ENCODE data around the gene CPA5. TPM values are rescaled to one million over a fixed set of nuclear protein-coding genes. Genes with fewer than 3 reads are reported as not detected.
A peak's percentile ranks its signal among the peaks of the same experiment; 100 is the strongest.

CPA5 gene
- total RNA-seq, result under 1 TPM; 0.20 to 0.39 TPM
- under 1 TPM; 0.24 to 0.27 TPM for polyA plus RNA-seq (ENCODE audit: insufficient read length in 2 of 2)
- long read RNA-seq, donor 1, result 0 reads
- long read RNA-seq, donor 2, result 0 reads
- long read RNA-seq, donor 3, result 0 reads
- long read RNA-seq, donor 4, result 0 reads

DNA sequence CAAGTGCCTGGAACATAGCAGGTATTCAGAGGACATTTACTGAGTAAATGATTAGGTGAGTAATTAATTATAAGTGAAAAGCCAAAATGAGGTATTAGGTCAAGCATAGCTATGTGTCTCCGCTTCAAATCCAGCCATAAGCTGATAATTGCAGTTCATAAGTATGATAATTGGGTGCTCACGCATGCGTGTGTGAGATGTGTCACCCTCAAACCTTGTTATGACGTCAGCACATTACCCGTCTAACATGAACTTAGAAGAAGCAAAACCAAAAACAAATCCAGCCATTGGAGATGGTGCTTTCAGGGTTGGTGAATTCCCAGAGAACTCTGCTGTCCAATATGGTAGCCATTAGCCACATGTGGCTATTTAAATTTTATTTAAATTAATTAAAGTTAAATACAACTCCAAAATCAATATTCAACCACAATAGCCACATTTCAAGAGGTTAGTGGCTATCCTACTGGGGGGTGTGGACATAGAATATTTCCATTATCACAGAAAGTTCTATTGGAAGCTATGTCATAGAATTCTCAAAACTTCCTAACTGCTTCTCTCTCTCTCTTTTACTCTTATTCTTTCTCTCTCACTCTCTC, at the start of gene CPA5:
CPA5 (plus strand) TSS at position 546 of the 596 bp plus-strand sequence. CDS start 1,670 bp downstream, outside the sequence.
- no peaks in the 10 kb centered on the region for H3K27me3 ChIP-seq (ENCODE audit: control insufficient read depth, insufficient read depth, low read length)
- H3K4me1 ChIP-seq (ENCODE audit: control insufficient read depth, insufficient read depth, low read length), result no peaks in the 10 kb centered on the region
- H3K9me3 ChIP-seq (ENCODE audit: control insufficient read depth, insufficient read depth, low read length), result no peaks in the 10 kb centered on the region
- no peaks in the 10 kb centered on the region for H3K36me3 ChIP-seq (ENCODE audit: control insufficient read depth, insufficient read depth, low read length)
- DNase-seq (ENCODE audit: low read depth in 4 of 6, low spot score in 6 of 6), result no peak
- H3K27ac ChIP-seq (ENCODE audit: low read depth, low read length), result no peak within 1 kb of the TSS
- no CpG with 5 or more reads among the region's 5 CpGs for WGBS (ENCODE audit: insufficient coverage)
- H3K4me3 ChIP-seq (ENCODE audit: low read depth, low read length), result no peak within 1 kb of the TSS

DNA sequence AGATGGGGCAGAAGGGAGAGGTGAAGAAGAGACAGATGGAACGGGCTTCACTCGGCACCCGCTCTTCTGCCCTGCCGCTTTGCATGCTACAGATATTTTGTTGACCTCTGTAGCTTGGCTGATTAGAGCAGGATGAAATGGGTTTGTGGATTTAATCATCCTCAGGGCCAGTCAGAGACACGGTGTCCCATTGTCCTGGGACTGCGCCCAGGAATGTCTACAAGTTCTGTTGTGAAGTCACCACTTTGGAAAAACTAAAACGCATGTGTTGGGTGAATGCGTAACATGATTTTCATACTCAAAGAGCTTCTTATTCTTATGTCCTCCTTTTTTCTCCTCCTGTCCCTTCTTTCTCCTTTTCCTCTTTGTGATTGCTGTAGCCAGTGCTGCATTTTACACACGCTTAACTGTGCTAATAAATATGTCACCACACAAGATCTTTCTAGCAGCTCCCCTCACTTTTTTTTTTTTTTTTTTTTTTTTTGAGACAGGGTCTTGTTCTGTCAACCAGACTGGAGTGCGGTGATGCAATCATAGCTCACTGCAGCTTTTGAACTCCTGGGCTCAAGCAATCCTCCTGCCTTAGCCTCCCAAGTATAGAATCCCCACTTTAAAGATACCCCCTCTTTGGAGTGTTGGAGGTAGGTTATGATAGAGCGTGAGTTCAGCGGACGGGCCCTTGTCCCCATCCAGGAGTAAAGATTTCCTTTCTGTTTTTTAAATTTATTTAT, 48.2 kb upstream of the CPA5 start:
- no peaks in the 10 kb centered on the region for H3K36me3 ChIP-seq (ENCODE audit: control insufficient read depth, insufficient read depth, low read length)
- H3K4me1 ChIP-seq (ENCODE audit: control insufficient read depth, insufficient read depth, low read length), result peaks cover 15% of the 10 kb centered on the region
- DNase-seq (ENCODE audit: low read depth in 4 of 6, low spot score in 6 of 6), result no peak
- no peaks in the 10 kb centered on the region for H3K9me3 ChIP-seq (ENCODE audit: control insufficient read depth, insufficient read depth, low read length)
- H3K4me3 ChIP-seq (ENCODE audit: low read depth, low read length), result no peak overlapping the region
- no peaks in the 10 kb centered on the region for H3K27me3 ChIP-seq (ENCODE audit: control insufficient read depth, insufficient read depth, low read length)
- WGBS (ENCODE audit: insufficient coverage), result 85% methylated on average over 8 of the region's 13 CpGs
- no peak overlapping the region for H3K27ac ChIP-seq (ENCODE audit: low read depth, low read length)

DNA sequence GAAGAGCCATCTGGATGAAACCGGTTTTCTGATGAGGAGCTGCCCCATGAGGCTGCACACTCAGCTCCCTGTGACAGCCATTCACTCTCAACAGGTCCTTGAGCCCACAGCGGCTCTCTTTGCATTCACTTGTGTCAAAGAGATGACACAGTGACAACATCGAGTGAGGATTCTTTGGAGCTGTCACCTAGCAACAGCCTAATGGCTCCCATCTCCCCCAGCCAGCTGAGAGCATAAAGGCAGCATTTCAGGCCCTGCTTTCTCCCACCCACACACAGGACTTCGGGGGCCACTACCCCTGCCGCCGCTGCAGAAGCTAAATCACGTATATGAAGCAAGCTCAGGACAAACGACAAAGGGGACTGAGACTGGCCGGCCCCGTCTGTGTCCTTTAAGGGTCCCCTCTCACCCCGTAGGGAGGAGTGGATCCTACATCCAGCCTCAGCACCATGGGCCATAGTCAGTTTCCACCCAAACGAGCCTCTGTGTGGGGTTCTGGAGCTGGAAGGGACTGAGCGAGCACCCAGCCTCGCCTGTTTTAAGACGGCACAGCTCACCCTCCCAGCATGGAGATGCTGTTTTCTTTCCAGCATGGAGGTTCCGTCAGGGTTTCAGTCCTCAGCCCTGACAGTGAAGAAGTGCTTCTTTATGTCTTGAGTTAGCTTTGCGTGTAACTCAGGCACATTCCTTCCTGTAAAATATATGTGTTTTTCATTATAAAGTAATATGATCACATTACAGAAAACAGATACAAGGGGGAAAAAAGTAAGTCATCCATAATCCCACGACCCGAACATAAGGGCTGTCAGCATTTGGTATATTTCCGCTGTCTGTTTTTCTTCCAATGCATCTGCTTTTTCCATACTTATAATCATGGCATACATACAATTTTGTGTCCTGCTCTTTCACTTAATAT, 46.7 kb upstream of the CPA5 start:
- Histone ChIP-seq H3K9me3 (ENCODE audit: control insufficient read depth, insufficient read depth, low read length) (no peaks in the 10 kb centered on the region), H3K4me3 (ENCODE audit: low read depth, low read length) (no peak overlapping the region), H3K27ac (ENCODE audit: low read depth, low read length) (peak overlapping the region; percentile 69), H3K36me3 (ENCODE audit: control insufficient read depth, insufficient read depth, low read length) (no peaks in the 10 kb centered on the region), H3K4me1 (ENCODE audit: control insufficient read depth, insufficient read depth, low read length) (peaks cover 18% of the 10 kb centered on the region), H3K27me3 (ENCODE audit: control insufficient read depth, insufficient read depth, low read length) (no peaks in the 10 kb centered on the region)
- 35% methylated on average over 13 of the region's 20 CpGs for WGBS (ENCODE audit: insufficient coverage)
- DNase-seq (ENCODE audit: low read depth in 4 of 6, low spot score in 6 of 6), result peak in 3 of 6 donors; percentile 52 to 94 (median 73)

- no peak overlapping the region for H3K4me3 ChIP-seq (ENCODE audit: low read depth, low read length)
- no peaks in the 10 kb centered on the region for H3K9me3 ChIP-seq (ENCODE audit: control insufficient read depth, insufficient read depth, low read length)
- 88% methylated on average over 3 of the region's 5 CpGs for WGBS (ENCODE audit: insufficient coverage)
- no peak overlapping the region for H3K27ac ChIP-seq (ENCODE audit: low read depth, low read length)
- H3K4me1 ChIP-seq (ENCODE audit: control insufficient read depth, insufficient read depth, low read length), result peaks cover 18% of the 10 kb centered on the region
- H3K27me3 ChIP-seq (ENCODE audit: control insufficient read depth, insufficient read depth, low read length), result no peaks in the 10 kb centered on the region
- no peak for DNase-seq (ENCODE audit: low read depth in 4 of 6, low spot score in 6 of 6)
- H3K36me3 ChIP-seq (ENCODE audit: control insufficient read depth, insufficient read depth, low read length), result no peaks in the 10 kb centered on the region
Observed at GRCh38 chr7:130298544-130299326, 45.9 kb upstream of the CPA5 start.

DNA sequence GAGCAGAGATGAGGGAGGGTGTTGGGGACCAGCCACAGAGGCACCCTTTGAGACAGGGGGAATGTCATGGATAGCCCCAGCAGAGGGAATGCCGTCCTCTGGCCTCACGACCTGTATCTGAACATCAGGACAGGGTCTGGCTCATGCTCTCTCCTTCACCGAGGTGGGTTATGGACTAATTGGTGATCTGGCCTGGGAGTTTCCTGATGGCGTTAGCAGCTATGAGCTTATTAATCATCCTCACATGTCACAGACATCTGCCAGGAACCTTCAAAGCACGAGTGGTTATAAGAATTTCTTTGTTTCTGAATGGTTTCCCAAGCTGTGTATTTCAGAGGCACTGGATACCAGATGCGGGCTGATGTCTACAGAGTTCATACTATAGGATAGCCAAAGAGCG, 44.8 kb upstream of the CPA5 start:
- no peaks in the 10 kb centered on the region for H3K36me3 ChIP-seq (ENCODE audit: control insufficient read depth, insufficient read depth, low read length)
- H3K9me3 ChIP-seq (ENCODE audit: control insufficient read depth, insufficient read depth, low read length), result no peaks in the 10 kb centered on the region
- no peak overlapping the region for H3K4me3 ChIP-seq (ENCODE audit: low read depth, low read length)
- no peaks in the 10 kb centered on the region for H3K27me3 ChIP-seq (ENCODE audit: control insufficient read depth, insufficient read depth, low read length)
- WGBS (ENCODE audit: insufficient coverage), result 87% methylated on average over 4 of the region's 7 CpGs
- DNase-seq (ENCODE audit: low read depth in 4 of 6, low spot score in 6 of 6), result no peak
- no peak overlapping the region for H3K27ac ChIP-seq (ENCODE audit: low read depth, low read length)
- peaks cover 15% of the 10 kb centered on the region for H3K4me1 ChIP-seq (ENCODE audit: control insufficient read depth, insufficient read depth, low read length)

DNA sequence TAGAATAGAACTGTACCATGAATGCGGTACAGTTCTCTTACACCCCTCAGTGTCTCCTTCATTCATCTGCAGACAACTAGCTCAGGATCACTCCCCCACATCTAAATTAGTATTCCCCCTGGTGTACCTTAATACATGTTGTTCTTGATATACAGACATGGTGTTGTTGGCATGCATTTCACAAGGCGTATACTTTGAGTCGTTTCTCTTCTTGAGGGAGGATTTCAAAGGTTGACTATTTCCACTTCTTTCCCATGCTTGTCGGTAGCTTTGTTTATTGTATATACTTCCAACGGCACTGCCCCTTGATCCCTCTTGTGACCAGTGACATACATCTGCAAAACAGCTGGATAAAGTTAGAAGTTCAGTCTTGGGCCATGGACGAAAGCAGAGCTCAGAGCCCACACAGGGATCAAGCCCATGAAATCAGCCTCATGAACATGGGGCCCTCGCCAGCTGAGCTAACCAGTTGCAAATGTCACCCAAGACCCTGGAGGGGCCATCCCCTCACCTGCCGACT, 43.1 kb upstream of the CPA5 start:
- 94% methylated on average over 3 of the region's 8 CpGs for WGBS (ENCODE audit: insufficient coverage)
- Histone ChIP-seq H3K9me3 (ENCODE audit: control insufficient read depth, insufficient read depth, low read length) (no peaks in the 10 kb centered on the region), H3K36me3 (ENCODE audit: control insufficient read depth, insufficient read depth, low read length) (no peaks in the 10 kb centered on the region), H3K4me1 (ENCODE audit: control insufficient read depth, insufficient read depth, low read length) (peaks cover 30% of the 10 kb centered on the region), H3K27me3 (ENCODE audit: control insufficient read depth, insufficient read depth, low read length) (no peaks in the 10 kb centered on the region), H3K27ac (ENCODE audit: low read depth, low read length) (peak overlapping the region; percentile 49), H3K4me3 (ENCODE audit: low read depth, low read length) (no peak overlapping the region)
- no peak for DNase-seq (ENCODE audit: low read depth in 4 of 6, low spot score in 6 of 6)

DNA sequence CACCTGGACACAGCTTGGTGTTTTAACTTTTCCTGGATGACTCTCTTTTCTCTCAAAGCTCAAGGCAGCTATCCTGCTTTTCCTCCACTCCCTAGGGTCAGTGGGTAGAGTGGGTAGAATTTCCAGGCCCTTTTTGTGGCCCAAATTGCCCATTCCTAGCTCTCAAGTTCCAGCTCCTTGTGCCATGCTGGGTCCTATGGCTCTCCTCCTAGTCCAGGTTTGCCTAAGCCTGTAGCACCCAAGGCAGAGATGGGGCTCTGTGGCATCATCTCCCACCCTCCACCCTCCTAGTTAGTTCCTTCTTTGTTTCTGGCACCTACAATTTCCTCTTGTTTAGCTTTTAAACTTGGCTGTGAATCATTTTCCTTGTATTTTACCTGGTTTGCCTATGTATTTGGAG, 42.0 kb upstream of the CPA5 start:
- Histone ChIP-seq H3K4me3 (ENCODE audit: low read depth, low read length) (no peak overlapping the region), H3K36me3 (ENCODE audit: control insufficient read depth, insufficient read depth, low read length) (no peaks in the 10 kb centered on the region), H3K27me3 (ENCODE audit: control insufficient read depth, insufficient read depth, low read length) (no peaks in the 10 kb centered on the region), H3K4me1 (ENCODE audit: control insufficient read depth, insufficient read depth, low read length) (peaks cover 23% of the 10 kb centered on the region), H3K9me3 (ENCODE audit: control insufficient read depth, insufficient read depth, low read length) (no peaks in the 10 kb centered on the region), H3K27ac (ENCODE audit: low read depth, low read length) (peak overlapping the region; percentile 61)
- DNase-seq (ENCODE audit: low read depth in 4 of 6, low spot score in 6 of 6), result no peak

DNA sequence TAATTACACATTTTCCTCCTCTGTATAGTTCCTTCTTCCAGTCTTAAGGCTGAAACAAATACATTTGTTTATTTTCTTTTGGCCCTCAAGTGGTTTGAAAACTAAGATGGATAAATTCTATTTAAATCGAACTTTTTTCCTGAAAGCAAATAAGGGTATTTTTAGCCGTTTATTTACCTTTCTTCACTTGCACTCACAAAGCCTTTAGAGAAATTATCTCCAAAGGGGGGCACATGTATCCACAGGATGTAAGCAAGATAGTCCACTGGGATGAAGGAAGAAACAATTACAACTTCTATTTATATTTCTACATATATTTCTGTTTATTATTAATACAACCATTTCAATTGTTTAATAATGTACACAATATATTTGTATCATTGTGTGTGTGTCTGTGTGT, 41.5 kb upstream of the CPA5 start:
- H3K9me3 ChIP-seq (ENCODE audit: control insufficient read depth, insufficient read depth, low read length), result no peaks in the 10 kb centered on the region
- DNase-seq (ENCODE audit: low read depth in 4 of 6, low spot score in 6 of 6), result no peak
- H3K4me3 ChIP-seq (ENCODE audit: low read depth, low read length), result no peak overlapping the region
- H3K27ac ChIP-seq (ENCODE audit: low read depth, low read length), result no peak overlapping the region
- no peaks in the 10 kb centered on the region for H3K27me3 ChIP-seq (ENCODE audit: control insufficient read depth, insufficient read depth, low read length)
- no peaks in the 10 kb centered on the region for H3K36me3 ChIP-seq (ENCODE audit: control insufficient read depth, insufficient read depth, low read length)
- peaks cover 18% of the 10 kb centered on the region for H3K4me1 ChIP-seq (ENCODE audit: control insufficient read depth, insufficient read depth, low read length)
- WGBS (ENCODE audit: insufficient coverage), result no CpG with 5 or more reads among the region's 2 CpGs

DNA sequence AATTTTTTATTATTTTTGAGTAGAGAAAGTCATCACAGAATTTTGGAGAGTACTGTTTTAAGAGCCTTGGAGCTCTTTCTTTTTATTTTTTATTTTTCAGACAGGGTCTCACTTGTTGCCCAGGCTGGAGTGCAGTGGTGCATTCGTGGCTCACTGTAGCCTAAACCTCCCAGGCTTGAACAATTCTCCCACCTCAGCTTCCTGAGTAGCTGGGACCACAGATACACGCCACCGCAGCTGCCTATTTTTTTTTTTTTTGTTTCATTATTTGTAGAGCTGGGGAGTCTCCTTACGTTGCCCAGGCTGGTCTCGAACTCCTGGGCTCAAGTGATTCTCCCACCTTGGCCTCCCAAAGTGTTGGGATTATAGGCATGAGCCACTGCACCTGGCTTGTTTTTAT, 41.1 kb upstream of the CPA5 start:
- Histone ChIP-seq H3K36me3 (ENCODE audit: control insufficient read depth, insufficient read depth, low read length) (no peaks in the 10 kb centered on the region), H3K27ac (ENCODE audit: low read depth, low read length) (no peak overlapping the region), H3K4me1 (ENCODE audit: control insufficient read depth, insufficient read depth, low read length) (peaks cover 18% of the 10 kb centered on the region), H3K9me3 (ENCODE audit: control insufficient read depth, insufficient read depth, low read length) (no peaks in the 10 kb centered on the region), H3K4me3 (ENCODE audit: low read depth, low read length) (no peak overlapping the region), H3K27me3 (ENCODE audit: control insufficient read depth, insufficient read depth, low read length) (no peaks in the 10 kb centered on the region)
- no CpG with 5 or more reads among the region's 5 CpGs for WGBS (ENCODE audit: insufficient coverage)
- no peak for DNase-seq (ENCODE audit: low read depth in 4 of 6, low spot score in 6 of 6)
